Omental fat pad (tissue), 4 donors: ENCODE results near the gene AP4B1. TPM values are rescaled to one million over a fixed set of nuclear protein-coding genes. Genes with fewer than 3 reads are reported as not detected.

Source experiments
- ATAC-seq: fragments of 150-250 bp; one replicate; pipeline ENCODE4 v1.9.1; 2016; ENCODE audit warnings: mild to moderate bottlenecking, moderate library complexity; ENCODE audit not compliant: low FRiP score
- DNase-seq: peaks from one replicate; pipeline ENCODE4 v3.0.0-alpha.2; 2019; ENCODE audit warnings: low spot score
- total RNA-seq, 4 donors: library from RNA; depleted of rRNA; stranded (reverse); fragments of >200 nt; gene quantifications; one replicate each; pipeline ENCODE4 v1.1.0, GENCODE V29; 2016
- TF ChIP-seq, protein P1 (sequence below), 3 donors: fragments of 450-650 bp; IDR thresholded peaks; one replicate each; pipeline ENCODE4 v1.5.1; 2016 to 2017; ENCODE audit warnings: antibody characterized with exemption in 3 of 3, mild to moderate bottlenecking in 3 of 3, moderate library complexity in 2 of 3

The AP4B1 gene
- total RNA-seq, 4 donors from 2014 or later, result 9.3 to 17.2 (median 15.6) TPM

DNA sequence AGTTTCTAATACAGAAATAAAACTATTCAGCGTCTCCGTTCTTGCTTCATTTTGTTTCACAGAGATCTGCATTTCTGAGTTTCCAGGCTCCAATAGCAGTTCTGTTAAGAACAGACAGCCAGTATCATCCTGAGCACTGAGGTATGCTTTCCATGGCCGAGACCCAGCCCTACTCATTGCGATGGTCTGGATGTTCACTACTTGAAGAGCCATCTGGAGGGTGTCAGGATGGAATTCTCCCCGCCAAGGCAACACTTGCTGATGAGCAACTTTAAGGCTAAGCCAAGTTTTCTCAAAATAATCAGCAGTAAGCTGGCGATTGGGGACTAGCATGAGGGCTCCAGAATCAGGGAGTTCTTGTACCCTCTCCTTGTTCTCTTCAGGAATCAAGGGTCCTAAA lies 9.5 kb downstream of the AP4B1 start:
- DNase-seq (no peak), ATAC-seq (no peak)
- TF ChIP-seq, protein P1, sequence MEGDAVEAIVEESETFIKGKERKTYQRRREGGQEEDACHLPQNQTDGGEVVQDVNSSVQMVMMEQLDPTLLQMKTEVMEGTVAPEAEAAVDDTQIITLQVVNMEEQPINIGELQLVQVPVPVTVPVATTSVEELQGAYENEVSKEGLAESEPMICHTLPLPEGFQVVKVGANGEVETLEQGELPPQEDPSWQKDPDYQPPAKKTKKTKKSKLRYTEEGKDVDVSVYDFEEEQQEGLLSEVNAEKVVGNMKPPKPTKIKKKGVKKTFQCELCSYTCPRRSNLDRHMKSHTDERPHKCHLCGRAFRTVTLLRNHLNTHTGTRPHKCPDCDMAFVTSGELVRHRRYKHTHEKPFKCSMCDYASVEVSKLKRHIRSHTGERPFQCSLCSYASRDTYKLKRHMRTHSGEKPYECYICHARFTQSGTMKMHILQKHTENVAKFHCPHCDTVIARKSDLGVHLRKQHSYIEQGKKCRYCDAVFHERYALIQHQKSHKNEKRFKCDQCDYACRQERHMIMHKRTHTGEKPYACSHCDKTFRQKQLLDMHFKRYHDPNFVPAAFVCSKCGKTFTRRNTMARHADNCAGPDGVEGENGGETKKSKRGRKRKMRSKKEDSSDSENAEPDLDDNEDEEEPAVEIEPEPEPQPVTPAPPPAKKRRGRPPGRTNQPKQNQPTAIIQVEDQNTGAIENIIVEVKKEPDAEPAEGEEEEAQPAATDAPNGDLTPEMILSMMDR (IDR thresholded peaks at IDR 0.05), result no peak

DNA sequence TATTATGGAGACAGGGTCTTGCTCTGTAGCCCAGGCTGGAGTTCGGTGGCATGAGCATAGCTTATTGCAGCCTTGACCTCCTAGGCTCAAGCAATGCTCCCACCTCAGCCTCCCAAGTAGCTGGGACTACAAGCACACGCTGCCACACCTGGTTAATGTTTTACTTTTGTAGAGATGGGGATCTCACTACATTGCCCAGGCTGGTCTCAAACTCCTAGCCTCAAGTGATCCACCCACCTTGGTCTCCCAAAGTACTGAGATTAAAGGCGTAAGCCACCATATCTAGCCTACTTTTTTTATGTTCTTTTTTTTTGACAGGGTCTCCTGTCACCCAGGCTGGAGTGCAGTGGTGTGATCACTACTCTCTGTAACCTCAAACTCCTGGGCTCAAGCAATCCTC lies 11.3 kb downstream of the AP4B1 start:
- ATAC-seq, result no peak
- TF ChIP-seq, protein P1 (IDR thresholded peaks at IDR 0.05), result no peak
- DNase-seq, result no peak

DNA sequence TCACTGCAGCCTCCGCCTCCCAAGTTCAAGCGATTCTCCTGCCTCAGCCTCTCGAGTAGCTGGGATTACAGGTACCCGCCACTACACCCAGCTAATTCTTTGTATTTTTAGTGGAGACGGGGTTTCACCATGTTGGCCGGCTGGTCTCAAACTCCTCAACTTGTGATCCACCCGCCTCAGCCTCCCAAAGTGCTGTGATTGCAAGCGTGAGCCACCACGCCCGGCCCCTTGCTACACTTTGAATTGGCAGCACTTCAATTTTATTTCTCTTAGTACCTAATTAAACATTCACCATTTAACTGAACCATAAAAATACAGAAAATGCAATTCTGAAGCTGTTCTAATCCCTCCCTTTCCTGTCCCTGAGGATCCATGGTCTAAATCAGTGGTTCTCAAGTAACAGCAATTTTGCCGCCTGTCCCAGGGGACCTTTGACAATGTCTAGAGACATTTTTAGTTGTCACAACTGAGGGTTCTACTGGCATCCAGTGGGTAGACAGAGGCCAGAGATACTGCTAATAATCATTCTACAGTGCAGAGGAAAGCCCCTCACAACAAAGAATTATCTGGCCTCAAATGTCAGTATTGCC lies 12.9 kb downstream of the AP4B1 start:
- ATAC-seq (no peak), DNase-seq (no peak)
- TF ChIP-seq, protein P1 (IDR thresholded peaks at IDR 0.05), result no peak

DNA sequence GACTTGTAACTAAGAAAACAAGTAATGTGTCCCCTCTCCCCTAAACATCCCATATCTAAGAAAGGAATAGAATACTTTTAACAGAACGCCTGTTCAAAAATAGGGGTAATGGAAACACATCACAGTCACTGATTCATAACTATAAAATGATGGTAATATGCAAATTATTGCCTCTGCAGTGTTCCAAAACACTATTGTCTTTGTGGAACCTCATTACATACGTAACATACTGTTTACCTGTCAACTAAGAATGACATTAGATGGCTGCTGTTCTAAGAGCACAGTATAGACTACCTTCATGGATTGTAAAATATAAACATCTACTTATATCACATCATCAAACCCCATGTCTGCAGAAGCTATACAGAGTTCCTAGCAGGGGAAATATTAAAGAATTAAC lies 13.8 kb downstream of the AP4B1 start:
- ATAC-seq (no peak), DNase-seq (no peak)
- TF ChIP-seq, protein P1 (IDR thresholded peaks at IDR 0.05), result no peak

DNA sequence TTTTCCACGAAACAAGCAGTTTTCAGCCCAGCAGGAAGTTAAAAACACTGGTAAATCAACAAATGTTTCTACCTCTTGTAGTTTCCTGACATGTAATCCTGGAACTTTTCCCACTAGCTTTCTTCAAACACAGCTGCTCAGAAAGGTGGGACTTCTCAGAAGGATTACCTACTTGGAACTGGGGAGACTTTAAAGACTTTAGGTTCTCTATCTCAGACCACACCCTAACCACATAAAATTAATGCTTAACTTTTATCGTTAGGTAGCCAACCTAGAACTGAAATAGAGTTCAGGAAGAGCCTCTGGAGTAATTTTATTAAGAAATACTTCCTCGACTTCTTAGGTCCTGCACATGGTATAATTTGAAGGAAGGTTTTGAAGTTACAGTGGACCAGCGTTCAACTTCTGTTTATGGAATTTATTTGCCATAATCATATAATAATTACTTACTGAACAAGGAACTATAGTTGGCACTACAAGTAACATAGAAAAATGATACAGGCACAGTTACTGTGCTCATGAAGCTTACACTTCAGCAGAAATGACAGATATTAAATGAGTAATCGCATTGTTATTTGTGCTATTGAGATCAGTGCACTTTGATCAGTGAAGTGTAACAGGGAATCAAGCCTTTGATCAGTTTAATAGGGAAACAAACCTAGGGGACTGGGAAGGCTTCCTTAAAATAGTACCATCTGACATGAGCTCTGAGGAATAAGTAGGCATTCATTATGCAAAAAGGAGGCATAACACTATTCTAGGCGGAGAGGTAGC lies 17.0 kb downstream of the AP4B1 start, which contains the start of gene BCL2L15:
Gene BCL2L15 (minus strand): TSS at position 180 of the 774 bp plus-strand sequence. CDS start 206 bp downstream, outside the sequence.
- no peak for DNase-seq
- TF ChIP-seq, protein P1 (IDR thresholded peaks at IDR 0.05), result no peak
- no peak for ATAC-seq

DNA sequence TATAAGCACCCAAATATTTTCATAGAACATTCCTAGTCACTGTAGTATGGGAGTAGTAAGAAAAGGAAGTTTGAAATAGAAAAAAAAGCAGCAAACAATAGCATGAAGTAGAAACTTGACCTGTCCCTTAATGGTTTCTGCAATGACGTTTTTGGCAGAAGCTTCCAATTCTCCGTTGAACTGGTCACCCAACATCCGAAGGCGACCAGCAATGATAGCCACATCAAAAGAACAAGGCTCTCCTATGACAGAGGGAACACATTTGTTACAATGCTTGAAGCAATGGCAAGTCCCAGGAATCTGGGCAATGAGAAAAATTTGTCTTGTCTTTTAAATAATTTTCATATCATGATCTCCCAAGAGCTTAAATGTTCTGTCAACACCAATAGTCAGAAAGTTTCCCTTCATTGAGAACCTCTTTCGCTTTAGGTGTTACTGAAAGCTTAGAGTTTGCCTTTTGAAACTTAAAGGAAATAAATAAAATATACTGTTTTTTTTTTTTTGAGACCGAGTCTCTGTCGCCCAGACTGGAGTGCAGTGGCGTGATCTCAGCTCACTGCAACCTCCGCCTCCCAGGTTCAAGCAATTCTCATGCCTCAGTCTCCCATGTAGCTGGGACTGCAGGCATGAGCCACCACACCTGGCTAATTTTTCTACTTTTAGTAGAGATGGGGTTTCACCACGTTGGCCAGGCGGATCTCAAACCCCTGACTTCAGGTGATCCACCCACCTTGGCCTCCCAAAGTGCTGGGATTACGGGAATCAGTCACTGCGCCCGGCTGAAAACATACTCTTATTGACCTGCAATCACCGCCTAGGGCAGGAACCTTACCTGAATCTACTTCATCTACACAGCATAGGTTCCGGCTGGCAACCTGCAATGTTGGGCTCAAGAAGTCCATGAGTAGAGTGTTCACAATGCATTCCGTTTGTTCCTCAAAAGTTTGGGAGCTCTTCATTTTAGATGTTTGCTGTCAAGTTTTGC lies 17.9 kb downstream of the AP4B1 start:
- no peak for ATAC-seq
- no peak for DNase-seq
- TF ChIP-seq, protein P1 (IDR thresholded peaks at IDR 0.05), result no peak
